Lower leg skin (tissue), 3 donors: ENCODE results near the gene ITSN1.

Experiments used
- POLR2A ChIP-seq, 2 donors: fragments of 450-650 bp; IDR thresholded peaks; one replicate each; pipeline ENCODE4 v1.6.1; 2016 to 2017; ENCODE audit warnings: antibody characterized with exemption in 2 of 2, mild to moderate bottlenecking in 1 of 2, moderate library complexity in 1 of 2
- TF ChIP-seq, protein P1 (sequence below), 3 donors: fragments of 450-650 bp; IDR thresholded peaks; one replicate each; pipeline ENCODE4 v1.5.1; 2016; ENCODE audit warnings: antibody characterized with exemption in 3 of 3, mild to moderate bottlenecking in 3 of 3, moderate library complexity in 2 of 3

DNA sequence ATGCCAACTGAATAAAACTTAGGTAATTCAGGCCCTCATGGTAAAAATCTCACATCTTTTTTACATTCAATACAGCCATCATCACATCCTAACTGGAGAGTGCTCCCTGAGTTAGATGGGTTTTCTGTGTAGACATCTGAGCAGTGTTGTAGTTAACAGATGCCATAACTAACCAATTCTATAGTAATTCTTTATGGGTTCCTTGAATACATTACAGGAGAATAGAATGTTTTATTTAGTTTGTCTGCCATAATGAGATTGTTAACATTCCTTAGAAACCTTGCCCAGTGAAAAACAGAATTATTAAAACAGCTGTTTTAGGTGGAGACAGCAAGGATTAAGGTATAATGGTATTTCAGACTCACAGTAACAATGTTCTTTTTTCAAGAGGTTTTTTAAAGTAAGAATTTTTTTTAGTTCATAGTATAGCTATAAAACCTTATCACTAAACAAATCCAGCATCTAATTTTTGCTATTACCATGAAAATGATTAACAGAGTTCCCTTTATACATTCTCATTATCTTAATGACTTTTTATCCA lies 178.0 kb downstream of the ITSN1 start:
- TF ChIP-seq, protein P1, sequence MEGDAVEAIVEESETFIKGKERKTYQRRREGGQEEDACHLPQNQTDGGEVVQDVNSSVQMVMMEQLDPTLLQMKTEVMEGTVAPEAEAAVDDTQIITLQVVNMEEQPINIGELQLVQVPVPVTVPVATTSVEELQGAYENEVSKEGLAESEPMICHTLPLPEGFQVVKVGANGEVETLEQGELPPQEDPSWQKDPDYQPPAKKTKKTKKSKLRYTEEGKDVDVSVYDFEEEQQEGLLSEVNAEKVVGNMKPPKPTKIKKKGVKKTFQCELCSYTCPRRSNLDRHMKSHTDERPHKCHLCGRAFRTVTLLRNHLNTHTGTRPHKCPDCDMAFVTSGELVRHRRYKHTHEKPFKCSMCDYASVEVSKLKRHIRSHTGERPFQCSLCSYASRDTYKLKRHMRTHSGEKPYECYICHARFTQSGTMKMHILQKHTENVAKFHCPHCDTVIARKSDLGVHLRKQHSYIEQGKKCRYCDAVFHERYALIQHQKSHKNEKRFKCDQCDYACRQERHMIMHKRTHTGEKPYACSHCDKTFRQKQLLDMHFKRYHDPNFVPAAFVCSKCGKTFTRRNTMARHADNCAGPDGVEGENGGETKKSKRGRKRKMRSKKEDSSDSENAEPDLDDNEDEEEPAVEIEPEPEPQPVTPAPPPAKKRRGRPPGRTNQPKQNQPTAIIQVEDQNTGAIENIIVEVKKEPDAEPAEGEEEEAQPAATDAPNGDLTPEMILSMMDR (IDR thresholded peaks at IDR 0.05), result no peak
- no peak for TF ChIP-seq POLR2A (IDR thresholded peaks at IDR 0.05)
